HCT116 (cell line): ENCODE results near the gene TMEM63A.

Experiments used
- ATF3 ChIP-seq: IDR thresholded peaks from 2 replicates; pipeline ENCODE4 v1.6.1; 2012
- CEBPB ChIP-seq: IDR thresholded peaks from 2 replicates; pipeline ENCODE4 v1.6.1; 2012; ENCODE audit warnings: low read depth
- CTCF ChIP-seq, 3 experiments: fragments of 200-600 bp in 1 of 3; sonication (generic) in 1 of 3; IDR thresholded peaks in 2 of 3; conservative IDR thresholded peaks in 1 of 3; 2 replicates each; pipeline ENCODE4 v1.5.1; 2012 to 2017; ENCODE audit warnings: low read depth in 2 of 3, low read length in 2 of 3, antibody characterized with exemption in 1 of 3, borderline replicate concordance in 1 of 3, control low read depth in 1 of 3, mild to moderate bottlenecking in 1 of 3, mixed read lengths in 1 of 3, mixed run types in 1 of 3, moderate library complexity in 1 of 3; ENCODE audit not compliant: insufficient read depth in 1 of 3
- EZH2 ChIP-seq: fragments of 200-600 bp; sonication (generic); IDR thresholded peaks from 2 replicates; pipeline ENCODE4 v1.6.1; 2017; ENCODE audit warnings: antibody characterized with exemption, mixed run types
- EZH2phosphoT487 ChIP-seq: fragments of 200-600 bp; IDR thresholded peaks from 2 replicates; pipeline ENCODE4 v1.6.1; 2018; ENCODE audit warnings: antibody characterized with exemption, borderline replicate concordance
- FOSL1 ChIP-seq: IDR thresholded peaks from 2 replicates; pipeline ENCODE4 v1.6.1; 2012; ENCODE audit warnings: low read depth
- MAX ChIP-seq: IDR thresholded peaks from 2 replicates; pipeline ENCODE4 v1.6.1; 2012
- POLR2AphosphoS5 ChIP-seq: IDR thresholded peaks from 2 replicates; pipeline ENCODE4 v1.6.1; 2011; ENCODE audit warnings: mild to moderate bottlenecking, low read depth, low read length, moderate library complexity
- SP1 ChIP-seq: IDR thresholded peaks from 2 replicates; pipeline ENCODE4 v1.6.1; 2012; ENCODE audit warnings: low read depth
- ZBTB33 ChIP-seq: IDR thresholded peaks from 2 replicates; pipeline ENCODE4 v1.6.1; 2011; ENCODE audit warnings: mild to moderate bottlenecking, low read length, moderate library complexity; ENCODE audit not compliant: insufficient replicate concordance; ENCODE audit errors: extremely low read depth
- ZNF274 ChIP-seq: fragments of 200-500 bp; sonication (Bioruptor generic); IDR thresholded peaks from 2 replicates; pipeline ENCODE4 v1.6.1; 2014; ENCODE audit warnings: mild to moderate bottlenecking, low read depth, low read length, inconsistent platforms
- TF ChIP-seq, protein P1 (sequence below): IDR thresholded peaks from 2 replicates; pipeline ENCODE4 v1.6.1; 2012; ENCODE audit warnings: low read depth

- TF ChIP-seq CTCF (IDR thresholded peaks at IDR 0.05 in 2 of 3, conservative IDR thresholded peaks at IDR 0.05 in 1 of 3; ENCODE audit: borderline replicate concordance in 1 of 3, insufficient read depth in 1 of 3, low read depth in 2 of 3, low read length in 2 of 3): no peak
- no peak for TF ChIP-seq POLR2AphosphoS5
- no peak for TF ChIP-seq MAX
- no peak for TF ChIP-seq EZH2phosphoT487
- TF ChIP-seq ATF3: no peak
- no peak for TF ChIP-seq ZNF274
- TF ChIP-seq FOSL1: no peak
- TF ChIP-seq ZBTB33: no peak
- TF ChIP-seq SP1: no peak
- TF ChIP-seq CEBPB: no peak
- no peak for TF ChIP-seq EZH2
- TF ChIP-seq, protein P1, sequence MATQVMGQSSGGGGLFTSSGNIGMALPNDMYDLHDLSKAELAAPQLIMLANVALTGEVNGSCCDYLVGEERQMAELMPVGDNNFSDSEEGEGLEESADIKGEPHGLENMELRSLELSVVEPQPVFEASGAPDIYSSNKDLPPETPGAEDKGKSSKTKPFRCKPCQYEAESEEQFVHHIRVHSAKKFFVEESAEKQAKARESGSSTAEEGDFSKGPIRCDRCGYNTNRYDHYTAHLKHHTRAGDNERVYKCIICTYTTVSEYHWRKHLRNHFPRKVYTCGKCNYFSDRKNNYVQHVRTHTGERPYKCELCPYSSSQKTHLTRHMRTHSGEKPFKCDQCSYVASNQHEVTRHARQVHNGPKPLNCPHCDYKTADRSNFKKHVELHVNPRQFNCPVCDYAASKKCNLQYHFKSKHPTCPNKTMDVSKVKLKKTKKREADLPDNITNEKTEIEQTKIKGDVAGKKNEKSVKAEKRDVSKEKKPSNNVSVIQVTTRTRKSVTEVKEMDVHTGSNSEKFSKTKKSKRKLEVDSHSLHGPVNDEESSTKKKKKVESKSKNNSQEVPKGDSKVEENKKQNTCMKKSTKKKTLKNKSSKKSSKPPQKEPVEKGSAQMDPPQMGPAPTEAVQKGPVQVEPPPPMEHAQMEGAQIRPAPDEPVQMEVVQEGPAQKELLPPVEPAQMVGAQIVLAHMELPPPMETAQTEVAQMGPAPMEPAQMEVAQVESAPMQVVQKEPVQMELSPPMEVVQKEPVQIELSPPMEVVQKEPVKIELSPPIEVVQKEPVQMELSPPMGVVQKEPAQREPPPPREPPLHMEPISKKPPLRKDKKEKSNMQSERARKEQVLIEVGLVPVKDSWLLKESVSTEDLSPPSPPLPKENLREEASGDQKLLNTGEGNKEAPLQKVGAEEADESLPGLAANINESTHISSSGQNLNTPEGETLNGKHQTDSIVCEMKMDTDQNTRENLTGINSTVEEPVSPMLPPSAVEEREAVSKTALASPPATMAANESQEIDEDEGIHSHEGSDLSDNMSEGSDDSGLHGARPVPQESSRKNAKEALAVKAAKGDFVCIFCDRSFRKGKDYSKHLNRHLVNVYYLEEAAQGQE: no peak
These were observed 17.1 kb upstream of the TMEM63A start for GRCh38 chr1:225899044-225899925.
